Activated T-cell treated with anti-CD3 and anti-CD28 coated beads for 1 hour (primary cell): Measurements from ENCODE around the gene FRAT1.
"Not testable (repeated sequence)": the region's sequence is repeated elsewhere in the genome, so short reads cannot be mapped to it uniquely, and the experiment has no call there.

Experiments used
- DNase-seq: peaks from one replicate; pipeline ENCODE4 v3.0.0-alpha.2; 2020; ENCODE audit warnings: low read depth

The FRAT1 gene, protein sequence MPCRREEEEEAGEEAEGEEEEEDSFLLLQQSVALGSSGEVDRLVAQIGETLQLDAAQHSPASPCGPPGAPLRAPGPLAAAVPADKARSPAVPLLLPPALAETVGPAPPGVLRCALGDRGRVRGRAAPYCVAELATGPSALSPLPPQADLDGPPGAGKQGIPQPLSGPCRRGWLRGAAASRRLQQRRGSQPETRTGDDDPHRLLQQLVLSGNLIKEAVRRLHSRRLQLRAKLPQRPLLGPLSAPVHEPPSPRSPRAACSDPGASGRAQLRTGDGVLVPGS

DNA sequence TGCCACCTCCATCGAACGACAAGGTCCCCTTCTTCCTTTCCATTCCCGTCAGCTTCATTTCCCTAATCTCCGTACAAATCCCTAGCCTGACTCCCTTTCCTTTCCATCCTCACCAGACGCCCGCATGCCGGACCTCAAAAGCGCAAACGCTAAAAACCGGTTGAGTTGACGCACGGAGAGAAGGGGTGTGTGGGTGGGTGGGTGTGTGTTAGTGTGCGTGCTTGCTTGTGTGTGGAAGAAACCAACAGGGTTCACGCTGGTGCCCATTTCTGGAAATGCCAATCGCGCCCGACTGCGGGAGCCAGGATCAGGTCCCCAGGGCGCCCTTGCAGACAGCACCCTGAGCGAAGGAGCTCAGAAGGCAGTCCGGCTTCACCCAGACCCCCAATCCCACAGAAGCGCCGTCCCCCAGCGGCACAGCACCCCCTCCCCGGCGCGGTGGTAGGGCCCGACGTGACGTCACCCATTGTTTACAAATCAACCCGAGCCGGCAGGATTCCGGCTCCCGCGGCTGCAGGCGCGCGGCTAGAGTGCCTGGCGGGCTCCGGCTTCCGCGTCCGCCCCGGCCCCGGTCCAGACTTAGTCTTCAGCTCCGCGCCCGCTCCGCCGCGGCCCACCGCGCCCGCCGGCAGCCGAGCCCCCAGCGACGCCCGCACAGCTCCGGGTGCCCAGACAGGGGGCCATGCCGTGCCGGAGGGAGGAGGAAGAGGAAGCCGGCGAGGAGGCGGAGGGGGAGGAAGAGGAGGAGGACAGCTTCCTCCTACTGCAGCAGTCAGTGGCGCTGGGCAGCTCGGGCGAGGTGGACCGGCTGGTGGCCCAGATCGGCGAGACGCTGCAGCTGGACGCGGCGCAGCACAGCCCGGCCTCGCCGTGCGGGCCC is at the start of gene FRAT1:
Gene FRAT1 (plus strand): TSS at position 500 of the 880 bp plus-strand sequence. CDS start 183 bp downstream, at position 683.
- DNase-seq: peak; percentile 90

DNA sequence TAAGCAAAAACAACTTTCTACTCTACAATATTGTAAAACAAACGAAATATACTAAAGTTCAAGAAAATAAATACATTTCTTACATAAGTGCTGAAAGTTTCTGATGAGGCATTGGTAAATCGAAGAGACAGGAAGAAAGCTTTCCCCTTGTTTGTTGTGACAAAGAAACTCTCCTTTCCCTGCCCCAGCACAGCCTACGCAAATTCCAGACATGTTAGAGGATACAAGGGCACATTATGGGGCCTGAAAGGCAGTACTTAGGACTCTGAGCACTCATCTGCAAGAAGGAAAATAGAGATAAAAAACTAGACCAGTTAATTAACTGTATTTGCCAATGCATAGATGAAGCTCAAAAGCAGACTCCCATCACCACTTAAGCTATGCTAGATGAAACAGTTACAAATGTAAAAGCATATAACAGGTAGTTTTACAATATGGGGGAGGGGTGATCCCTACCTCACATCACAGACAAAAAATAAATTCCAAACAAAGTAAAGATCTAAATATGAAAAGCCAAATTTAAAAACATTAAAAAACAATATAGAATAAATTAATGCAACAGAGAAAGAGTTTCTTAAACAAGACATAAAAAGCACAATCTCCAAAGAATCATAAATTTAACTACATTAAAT is 48.4 kb upstream of the FRAT1 start:
- no peak for DNase-seq

DNA sequence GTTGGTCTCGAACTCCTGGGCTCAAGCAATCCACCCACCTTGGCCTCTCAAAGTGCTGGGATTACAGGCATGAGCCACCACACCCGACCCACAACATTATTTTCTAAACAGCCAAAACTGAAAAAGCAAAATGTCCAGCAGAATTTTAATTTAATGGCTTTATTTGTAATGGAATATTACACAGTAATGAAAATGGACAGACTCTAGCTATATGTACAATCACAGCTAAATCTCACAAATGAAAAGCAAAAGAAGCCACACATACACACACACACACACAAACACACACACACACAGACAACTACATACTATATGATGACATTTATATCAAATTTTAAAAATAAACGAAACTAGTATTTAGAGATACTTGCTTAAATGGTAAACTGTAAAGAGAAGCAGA is 45.4 kb upstream of the FRAT1 start:
- DNase-seq: no peak

DNA sequence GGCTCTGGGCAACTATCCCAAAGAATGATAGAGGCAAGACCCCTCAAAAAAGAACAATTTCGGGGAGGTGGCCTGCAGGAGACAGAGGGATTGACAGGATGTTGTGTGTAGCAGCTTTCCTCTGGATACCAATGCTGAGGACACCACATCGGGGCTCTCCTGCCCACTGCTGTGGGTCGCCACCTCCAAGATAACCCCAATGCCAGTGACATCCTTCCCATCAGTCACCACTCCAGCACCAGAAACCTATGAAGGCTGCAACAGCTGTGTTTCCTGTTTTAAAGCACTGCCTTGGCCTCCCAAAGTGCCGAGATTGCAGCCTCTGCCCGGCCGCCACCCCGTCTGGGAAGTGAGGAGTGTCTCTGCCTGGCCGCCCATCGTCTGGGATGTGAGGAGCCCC is 44.2 kb upstream of the FRAT1 start:
- DNase-seq: no peak

DNA sequence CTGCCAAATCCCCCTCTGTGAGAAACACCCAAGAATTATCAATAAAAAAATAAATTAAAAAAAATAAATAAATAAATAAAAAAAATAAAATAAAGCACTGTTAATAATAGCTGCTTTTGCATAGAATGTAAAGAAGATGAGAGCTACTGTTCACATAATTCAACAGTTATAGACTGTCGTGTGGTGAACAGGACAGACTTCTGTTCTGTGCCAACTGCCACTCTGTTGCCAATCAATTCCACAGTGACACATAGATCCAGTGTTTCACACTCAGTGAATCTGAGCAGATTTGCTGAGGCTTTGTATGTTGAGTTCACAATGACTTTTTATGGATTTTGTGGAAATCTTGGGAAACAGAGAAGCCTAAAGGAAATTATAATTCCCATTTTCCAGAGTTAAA is 41.5 kb upstream of the FRAT1 start:
- no peak for DNase-seq

DNA sequence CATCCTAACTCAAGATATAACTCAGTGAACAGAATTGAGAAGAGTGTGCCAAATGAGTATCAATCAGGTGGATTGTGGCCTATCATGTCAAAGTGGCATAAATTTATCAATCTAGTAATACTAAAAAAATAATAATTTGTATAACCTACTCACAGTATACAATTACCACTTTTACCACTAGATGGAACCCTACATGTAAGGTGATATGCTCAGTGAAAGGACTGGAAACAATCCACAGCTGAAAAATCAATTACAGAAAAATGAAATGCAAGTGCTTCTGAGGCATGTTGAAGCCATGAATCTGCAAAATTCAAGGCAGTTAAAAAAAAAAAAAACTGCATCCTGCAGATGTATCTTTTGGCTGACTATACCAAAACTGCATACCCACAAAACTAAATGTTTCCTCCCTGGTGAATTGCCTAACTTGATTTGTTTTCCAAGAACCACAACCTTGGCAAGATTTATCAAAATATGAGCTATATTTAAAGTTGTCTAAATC is 40.5 kb upstream of the FRAT1 start:
- DNase-seq: no peak

DNA sequence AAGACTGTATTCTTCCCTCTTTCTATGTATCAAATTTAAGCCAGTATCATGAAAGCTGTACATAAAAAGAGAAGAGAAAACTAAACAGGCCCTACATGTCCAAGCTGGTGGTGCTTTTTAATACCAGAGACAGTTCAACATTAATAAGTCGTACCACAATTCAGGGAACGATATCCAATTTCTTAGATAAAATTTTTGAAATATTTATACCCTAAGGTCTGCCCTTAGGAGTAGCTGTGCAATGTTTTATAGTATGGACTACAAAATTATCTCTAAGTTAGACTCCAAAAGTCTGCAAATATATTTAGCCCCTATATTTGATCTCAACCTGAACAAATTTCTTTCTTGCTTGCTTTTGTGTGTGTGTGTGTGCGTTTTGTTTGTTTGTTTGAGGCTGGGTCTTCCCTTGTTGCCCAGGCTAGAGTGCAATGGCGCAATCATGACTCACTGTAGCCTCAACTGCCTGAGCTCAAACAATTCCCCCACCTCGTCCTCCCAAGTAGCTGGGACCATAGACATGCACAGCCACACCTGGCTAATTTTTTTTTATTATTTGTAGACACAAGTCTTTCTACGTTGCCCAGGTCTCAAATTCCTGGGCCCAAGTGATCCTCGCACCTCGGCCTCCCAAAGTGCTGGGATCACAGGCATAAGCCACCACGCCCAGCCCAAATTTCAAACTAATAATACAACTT is 39.8 kb upstream of the FRAT1 start:
- DNase-seq: no peak

DNA sequence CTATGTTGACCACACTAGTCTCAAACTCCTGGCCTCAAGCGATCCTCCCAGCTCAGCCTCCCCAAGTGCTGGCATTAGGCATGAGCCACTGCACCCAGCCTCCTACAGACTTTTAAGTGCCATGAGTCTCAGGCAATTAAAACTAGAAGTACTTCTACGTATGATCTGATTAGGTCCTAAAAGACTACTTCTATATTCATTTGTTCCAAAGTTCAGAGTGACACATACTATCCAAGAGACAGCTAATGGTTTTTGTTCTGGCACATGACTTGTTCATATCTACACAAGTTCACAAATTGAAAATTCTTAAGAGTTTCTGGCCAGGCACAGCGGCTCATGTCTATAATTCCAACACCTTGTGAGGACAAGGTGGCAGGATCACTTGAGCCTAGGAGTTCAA is 38.3 kb upstream of the FRAT1 start:
- no peak for DNase-seq

DNA sequence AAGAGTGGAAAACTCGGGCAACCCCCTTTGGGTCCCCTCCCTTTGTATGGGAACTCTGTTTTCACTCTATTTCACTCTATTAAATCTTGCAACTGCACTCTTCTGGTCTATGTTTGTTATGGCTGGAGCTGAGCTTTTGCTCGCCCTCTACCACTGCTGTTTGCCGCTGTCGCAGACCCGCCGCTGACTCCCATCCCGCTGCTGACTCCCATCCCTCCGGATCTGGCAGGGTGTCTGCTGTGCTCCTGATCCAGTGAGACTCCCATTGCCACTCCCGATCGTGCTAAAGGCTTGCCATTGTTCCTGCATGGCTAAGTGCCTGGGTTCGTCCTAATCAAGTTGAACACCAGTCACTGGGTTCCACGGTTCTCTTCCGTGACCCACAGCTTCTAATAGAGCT is 29.0 kb upstream of the FRAT1 start:
- not testable (repeated sequence) for DNase-seq

DNA sequence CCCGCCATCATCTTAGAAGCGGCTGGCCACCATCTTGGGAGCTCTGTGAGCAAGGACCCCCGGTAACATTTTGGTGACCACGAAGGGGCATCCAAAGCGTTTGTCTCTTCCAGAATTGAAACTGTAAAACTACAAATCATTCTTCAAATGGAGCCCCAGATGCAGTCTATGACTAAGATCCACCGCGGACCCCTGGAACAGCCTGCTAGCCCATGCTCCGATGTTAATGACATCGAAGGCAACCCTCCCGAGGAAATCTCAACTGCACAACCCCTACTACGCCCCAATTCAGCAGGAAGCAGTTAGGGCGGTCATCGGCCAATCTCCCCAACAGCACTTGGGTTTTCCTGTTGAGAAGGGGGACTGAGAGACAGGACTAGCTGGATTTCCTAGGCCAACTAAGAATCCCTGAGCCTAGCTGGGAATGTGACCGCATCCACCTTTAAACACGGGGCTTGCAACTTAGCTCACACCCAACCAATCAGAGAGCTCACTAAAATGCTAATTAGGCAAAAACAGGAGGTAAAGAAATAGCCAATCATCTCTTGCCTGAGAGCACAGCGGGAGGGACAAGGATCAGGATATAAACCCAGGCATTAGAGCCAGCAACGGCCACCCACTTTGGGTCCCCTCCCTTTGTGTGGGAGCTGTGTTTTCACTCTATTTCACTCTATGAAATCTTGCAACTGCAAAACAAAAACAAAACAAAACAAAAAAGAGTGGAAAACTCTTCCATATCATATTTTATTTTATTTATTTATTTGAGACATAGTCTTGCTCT is 28.3 kb upstream of the FRAT1 start:
- not testable (repeated sequence) for DNase-seq

DNA sequence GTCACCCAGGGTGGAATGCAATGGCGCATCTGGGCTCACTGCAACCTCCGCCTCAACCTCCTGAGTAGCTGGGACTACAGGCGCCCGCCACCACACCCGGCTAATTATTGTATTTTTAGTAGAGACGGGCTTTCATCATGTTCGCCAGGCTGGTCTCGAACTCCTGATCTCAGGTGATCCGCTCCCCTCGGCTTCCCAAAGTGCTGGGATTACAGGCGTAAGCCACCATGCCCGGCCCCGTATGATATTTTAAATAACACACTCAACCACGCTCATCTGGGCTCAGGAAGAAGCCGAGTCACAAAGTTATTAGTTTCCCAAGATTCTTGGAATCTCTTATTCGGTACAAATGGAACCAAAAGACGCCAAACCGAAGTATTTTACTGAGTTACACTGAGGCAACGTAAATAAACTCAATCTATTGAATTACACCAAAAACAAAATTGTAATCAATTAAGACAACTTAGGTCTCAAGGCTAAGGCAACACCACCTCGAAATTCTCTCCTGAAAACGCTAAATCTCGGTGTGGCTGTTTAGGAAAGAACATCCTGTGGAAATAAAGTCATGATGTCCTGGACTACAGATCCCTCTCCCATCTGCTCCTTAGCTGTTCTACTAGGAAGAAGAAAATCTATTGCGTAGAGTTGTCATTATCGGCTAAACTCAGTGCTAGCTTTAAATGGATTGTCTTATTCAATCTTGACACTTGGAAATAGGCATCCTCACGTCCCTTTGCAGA is 27.5 kb upstream of the FRAT1 start:
- DNase-seq: no peak

DNA sequence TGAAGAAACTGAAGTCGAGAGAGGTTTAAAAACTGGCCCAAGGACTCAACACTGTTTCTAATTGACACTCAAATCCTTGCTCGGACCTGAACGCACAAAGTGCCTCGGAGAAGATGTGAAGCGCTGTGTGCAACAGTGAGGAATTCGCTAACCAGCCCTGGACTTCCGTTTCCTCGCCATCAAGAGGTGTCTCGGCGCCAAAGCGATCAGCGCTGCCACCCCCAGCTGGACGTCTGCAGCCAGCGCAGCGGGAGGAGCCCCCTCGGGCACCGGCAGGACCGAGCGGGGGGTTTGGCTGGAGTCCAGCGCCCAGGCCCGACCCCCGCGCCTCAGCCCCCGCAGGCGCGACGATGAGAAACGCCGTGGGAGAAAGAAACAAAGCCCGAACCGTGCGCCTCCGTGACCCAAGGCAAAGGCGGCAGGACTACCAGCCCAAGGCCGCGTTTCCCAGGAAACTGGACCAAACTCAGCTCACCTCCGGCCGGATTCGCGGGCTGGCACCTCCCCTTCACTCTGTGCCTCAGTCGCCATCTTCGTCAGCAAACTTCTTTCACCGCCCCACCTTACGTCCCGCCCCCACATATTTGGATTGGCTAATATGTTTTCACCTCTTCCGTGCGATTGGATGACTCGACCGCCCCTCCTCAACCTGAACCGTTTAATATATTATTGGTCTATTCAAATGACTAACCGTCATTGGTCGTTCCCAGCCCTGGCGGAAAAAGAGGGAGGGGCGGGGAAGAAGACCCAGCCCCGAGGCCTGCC is 26.8 kb upstream of the FRAT1 start, which contains the start of gene ARHGAP19:
Gene ARHGAP19 (minus strand): TSS at position 541 of the 765 bp plus-strand sequence. CDS start 10 bp downstream, at position 531.
- DNase-seq: peak; percentile 85

DNA sequence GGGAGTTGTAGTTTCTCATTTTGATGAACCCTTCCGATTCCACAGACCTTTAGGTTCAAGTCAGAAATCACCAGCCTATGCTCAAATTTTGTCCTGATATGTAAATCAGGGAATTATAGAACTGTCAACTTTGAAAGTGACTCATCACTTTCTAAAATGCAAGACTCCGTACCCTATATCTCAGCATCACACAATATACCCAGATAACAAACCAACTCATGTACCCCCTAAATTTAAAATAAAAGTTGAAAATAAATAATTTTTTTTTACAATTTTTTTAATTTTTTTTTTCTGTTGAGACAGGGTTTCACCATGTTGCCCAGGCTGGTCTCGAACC is 26.2 kb upstream of the FRAT1 start:
- DNase-seq: no peak

DNA sequence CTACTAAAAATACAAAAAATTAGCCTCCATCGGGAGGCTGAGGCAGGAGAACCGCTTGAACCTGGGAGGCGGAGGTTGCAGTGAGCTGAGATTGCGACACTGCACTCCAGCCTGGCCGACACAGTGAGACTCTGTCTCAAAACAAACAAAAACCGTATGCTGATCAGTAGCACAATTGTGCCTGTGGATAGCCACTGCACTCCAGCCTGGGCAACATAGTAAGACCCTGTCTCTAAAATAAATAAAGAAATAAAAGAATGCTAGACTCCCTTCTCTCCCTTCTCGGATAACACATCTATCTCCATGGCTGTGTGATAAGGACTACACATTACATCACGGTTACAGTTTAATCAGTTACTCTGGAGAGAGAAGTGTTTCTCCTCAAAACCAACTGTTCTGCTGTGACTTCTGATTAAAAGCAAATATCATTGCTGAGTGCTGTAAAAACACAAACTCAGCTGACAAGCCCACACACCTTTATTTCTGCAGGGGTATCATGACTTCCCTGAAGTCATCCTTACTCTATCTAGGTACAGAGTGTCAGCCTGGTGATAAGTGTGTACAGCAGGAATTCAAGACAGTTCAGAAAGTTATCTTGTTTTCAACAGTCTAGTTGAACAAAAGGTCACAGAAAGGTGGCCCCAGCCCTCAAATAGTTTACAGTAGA is 21.4 kb upstream of the FRAT1 start:
- no peak for DNase-seq

DNA sequence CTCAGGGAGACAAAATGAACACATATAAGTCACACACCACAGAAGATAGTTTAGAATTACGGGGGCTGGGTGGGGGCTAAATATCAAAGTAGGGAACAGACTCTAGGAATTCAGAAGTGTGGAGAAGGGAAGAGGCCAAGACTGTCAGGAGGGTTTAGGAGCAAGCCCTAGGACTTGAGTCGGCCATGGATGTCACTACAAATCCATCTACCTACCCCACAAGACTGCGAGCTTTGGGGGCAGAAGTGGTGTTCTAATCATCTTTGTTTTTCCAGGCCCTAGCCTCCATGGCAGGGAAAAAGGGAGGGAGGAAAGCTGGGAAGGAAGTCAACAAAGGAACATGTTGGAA is 20.9 kb upstream of the FRAT1 start:
- DNase-seq: no peak

DNA sequence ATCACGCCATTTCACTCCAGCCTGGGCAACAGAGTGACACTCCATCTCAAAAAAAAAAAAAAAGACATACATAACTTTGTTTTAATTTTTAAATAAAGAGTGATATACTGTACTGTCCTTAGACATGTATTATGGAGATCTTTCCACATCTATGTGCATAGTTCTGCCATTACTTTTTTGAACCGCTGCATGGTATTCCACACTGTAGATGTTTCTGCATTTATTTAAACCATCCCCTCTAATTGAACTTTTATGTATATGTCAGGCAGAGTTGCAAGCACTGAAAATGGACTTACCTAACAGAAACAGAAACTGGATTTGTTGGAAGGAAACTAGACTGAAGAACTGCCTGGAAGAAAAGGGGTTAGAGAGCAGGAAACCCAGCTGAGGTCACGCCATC is 18.1 kb upstream of the FRAT1 start:
- DNase-seq: no peak

DNA sequence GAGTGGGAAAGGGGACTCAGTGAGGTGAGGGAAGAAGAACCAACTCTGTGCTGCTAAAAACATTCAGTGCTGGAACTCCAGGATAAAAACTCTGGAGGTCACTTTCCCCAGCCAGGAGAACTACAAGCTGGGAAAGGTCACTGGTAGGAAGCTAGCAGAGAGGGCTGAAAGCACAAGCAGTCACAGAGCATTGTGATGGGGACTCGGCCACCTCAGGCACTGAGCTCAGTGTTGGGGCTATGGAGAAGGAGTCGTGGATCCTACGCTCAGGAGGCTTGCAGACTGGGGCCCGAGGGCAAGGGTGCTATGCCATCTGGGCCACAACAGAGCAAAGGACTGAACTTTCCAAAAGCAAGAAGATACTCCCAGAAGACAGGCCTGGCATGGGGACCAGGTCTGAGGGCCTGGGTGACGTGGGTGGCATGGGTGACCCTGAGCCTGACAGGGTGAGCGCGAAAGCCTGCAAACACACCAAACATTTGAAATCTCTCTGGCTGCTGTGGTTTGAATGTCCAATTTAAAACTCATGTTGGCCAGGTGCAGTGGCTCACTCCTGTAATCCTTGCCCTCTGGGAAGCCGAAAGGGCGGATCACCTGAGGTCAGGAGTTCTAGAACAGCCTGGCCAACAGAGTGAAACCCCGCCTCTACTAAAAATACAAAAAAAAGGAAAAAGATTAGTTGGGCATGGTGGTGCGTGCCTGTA is 16.8 kb upstream of the FRAT1 start:
- DNase-seq: no peak

DNA sequence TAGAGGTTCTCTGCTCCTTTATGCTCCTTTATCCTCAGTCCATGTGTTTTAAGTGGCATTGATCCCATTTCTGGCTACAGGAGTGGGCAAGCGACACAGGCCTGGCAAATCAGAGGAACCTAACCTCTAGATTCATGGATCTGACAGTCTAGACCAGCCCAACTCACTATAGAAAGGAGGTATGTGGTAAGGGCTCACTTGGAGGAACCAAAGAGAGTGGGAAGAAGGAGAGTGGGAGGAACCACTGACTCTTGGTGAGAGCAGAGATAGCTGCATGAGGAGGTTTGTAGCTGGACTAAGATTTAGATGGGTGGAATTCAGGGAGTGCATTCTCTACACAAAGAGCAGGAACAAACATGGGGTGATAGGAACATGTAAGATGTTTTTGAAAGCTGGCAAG is 11.6 kb upstream of the FRAT1 start:
- DNase-seq: no peak
